Subcutaneous adipose tissue (tissue), 4 donors: ENCODE results near the gene FBXO45. TPM values are rescaled to one million over a fixed set of nuclear protein-coding genes. Genes with fewer than 3 reads are reported as not detected.

Experiments
- CTCF ChIP-seq: fragments of 450-650 bp; IDR thresholded peaks from one replicate; pipeline ENCODE4 v1.5.1; 2016; ENCODE audit warnings: low read depth, mild to moderate bottlenecking, control low read depth, antibody characterized with exemption, moderate library complexity
- total RNA-seq, 4 donors: library from RNA; depleted of rRNA; stranded (reverse); fragments of >200 nt; gene quantifications; one replicate each; pipeline ENCODE4 v1.1.0, GENCODE V29; 2016

FBXO45 gene
- total RNA-seq, 4 donors from 2014 or later = 6.6 to 9.5 (median 7.4) TPM

- no peak for TF ChIP-seq CTCF
Measured at GRCh38 chr3:196552253-196552652, 16.2 kb upstream of the FBXO45 start.

- no peak for TF ChIP-seq CTCF
Measured at GRCh38 chr3:196553551-196553950, 14.9 kb upstream of the FBXO45 start.

- no peak for TF ChIP-seq CTCF
Measured at GRCh38 chr3:196554205-196554604, 14.3 kb upstream of the FBXO45 start.

- no peak for TF ChIP-seq CTCF
Measured at GRCh38 chr3:196555295-196555694, 13.2 kb upstream of the FBXO45 start.

GRCh38 chr3:196557236-196557635 is 11.2 kb upstream of the FBXO45 start:
- TF ChIP-seq CTCF = no peak

GRCh38 chr3:196558476-196558875 is 10.0 kb upstream of the FBXO45 start:
- TF ChIP-seq CTCF = no peak

- no peak for TF ChIP-seq CTCF
Measured at GRCh38 chr3:196559826-196560225, 8.6 kb upstream of the FBXO45 start.

- TF ChIP-seq CTCF = no peak
Measured at GRCh38 chr3:196563721-196564225, 4.7 kb upstream of the FBXO45 start.
